Vagina (tissue), 2 donors: ENCODE data around the gene TSTD2. TPM values are rescaled to one million over a fixed set of nuclear protein-coding genes. Genes with fewer than 3 reads are reported as not detected.

Experiments
- DNase-seq, 2 donors: peaks; one replicate each; pipeline ENCODE4 v3.0.0-alpha.2; 2017; ENCODE audit errors: extremely low spot score in 2 of 2
- H3K27ac ChIP-seq: fragments of 200-600 bp; sonication (generic); one replicate; pipeline ENCODE4 v1.5.1; 2019
- H3K27me3 ChIP-seq: fragments of 200-600 bp; sonication (generic); one replicate; pipeline ENCODE4 v1.5.1; 2019
- H3K36me3 ChIP-seq, 2 donors: fragments of 200-600 bp; sonication (generic); one replicate each; pipeline ENCODE4 v1.5.1; 2017 to 2019
- H3K4me1 ChIP-seq: fragments of 200-600 bp; sonication (generic); one replicate; pipeline ENCODE4 v1.5.1; 2019
- H3K4me3 ChIP-seq, 2 donors: fragments of 200-600 bp; sonication (generic); 1 replicate in 1 of 2; 2 replicates in 1 of 2; pipeline ENCODE4 v1.5.1; 2016 to 2019
- H3K9me3 ChIP-seq: fragments of 200-600 bp; sonication (generic); one replicate; pipeline ENCODE4 v1.5.1; 2019
- CTCF ChIP-seq, 3 experiments: fragments of 450-650 bp in 2 of 3; fragments of 200-600 bp in 1 of 3; sonication (generic) in 1 of 3; IDR thresholded peaks; one replicate each; pipeline ENCODE4 v1.5.1; 2017 to 2019; ENCODE audit warnings: antibody characterized with exemption in 3 of 3, mild to moderate bottlenecking in 2 of 3, moderate library complexity in 2 of 3
- POLR2A ChIP-seq, 2 donors: fragments of 450-650 bp; IDR thresholded peaks; one replicate each; pipeline ENCODE4 v1.6.1; 2017; ENCODE audit warnings: antibody characterized with exemption in 2 of 2, mild to moderate bottlenecking in 2 of 2, moderate library complexity in 2 of 2
- POLR2AphosphoS5 ChIP-seq, 2 donors: sonication (generic); formaldehyde crosslinking; IDR thresholded peaks; one replicate each; pipeline ENCODE4 v1.9.0; 2017; ENCODE audit warnings: antibody characterized with exemption in 2 of 2, mild to moderate bottlenecking in 2 of 2, low read depth in 1 of 2; ENCODE audit not compliant: insufficient read depth in 1 of 2
- intact Hi-C: fragments of 100-400 bp; cut with DNase I; formaldehyde crosslinking; loops from one replicate; pipeline ENCODE4 v1.15.1; 2023
- total RNA-seq: library from RNA; depleted of rRNA; stranded (reverse); fragments of >200 nt; gene quantifications from one replicate; pipeline ENCODE4 v1.2.3, GENCODE V29; 2016

Gene TSTD2
- total RNA-seq, 1 donor from 2014 or later = 18.2 TPM

- TF ChIP-seq POLR2AphosphoS5 (IDR thresholded peaks at IDR 0.05; ENCODE audit: insufficient read depth in 1 of 2, low read depth in 1 of 2) (no peak), POLR2A (IDR thresholded peaks at IDR 0.05) (no peak), CTCF (IDR thresholded peaks at IDR 0.05) (no peak)
- Histone ChIP-seq H3K27me3 (no peaks in the 10 kb centered on the region), H3K36me3 (peaks cover 0 to 6% of the 10 kb centered on the region in 2 donors), H3K4me1 (no peaks in the 10 kb centered on the region), H3K9me3 (no peaks in the 10 kb centered on the region), H3K4me3 (no peak overlapping the region), H3K27ac (no peak overlapping the region)
- no peak for DNase-seq
- intact Hi-C loops = no loop called here
These were observed 82.8 kb downstream of the TSTD2 start for GRCh38 chr9:97550386-97550785.

Other genes starting within 250 kb of the TSTD2 start
- gene TDRD7, start 221.3 kb downstream of the TSTD2 start, total RNA-seq = 13.5 TPM
- gene TMOD1, start 131.7 kb downstream of the TSTD2 start, total RNA-seq = 21.1 TPM
- gene NCBP1, start 453 bp upstream of the TSTD2 start, total RNA-seq = 23.3 TPM
- gene XPA, start 64.0 kb upstream of the TSTD2 start, total RNA-seq = 16.7 TPM
- 7.9 TPM for gene FOXE1, start 219.9 kb upstream of the TSTD2 start, total RNA-seq